22Rv1 (cell line): Measurements from ENCODE around the gene ATG13.

Experiments used
- H3K27ac ChIP-seq: fragments of 450-650 bp; 2 replicates; pipeline ENCODE4 v1.5.1; 2017
- CTCF ChIP-seq: fragments of 450-650 bp; IDR thresholded peaks from 2 replicates; pipeline ENCODE4 v1.5.1; 2017; ENCODE audit warnings: mild to moderate bottlenecking
- ZFX ChIP-seq: fragments of 450-650 bp; IDR thresholded peaks from 2 replicates; pipeline ENCODE4 v1.6.1; 2017; ENCODE audit warnings: antibody characterized with exemption, borderline replicate concordance

ATG13 gene

GRCh38 chr11:46599340-46600193 is 17.8 kb upstream of the ATG13 start:
- no peak for TF ChIP-seq CTCF
- TF ChIP-seq ZFX: no peak
- no peak overlapping the region for H3K27ac ChIP-seq

GRCh38 chr11:46600194-46600960 is 17.0 kb upstream of the ATG13 start:
- no peak for TF ChIP-seq CTCF
- no peak for TF ChIP-seq ZFX
- H3K27ac ChIP-seq: no peak overlapping the region

DNA sequence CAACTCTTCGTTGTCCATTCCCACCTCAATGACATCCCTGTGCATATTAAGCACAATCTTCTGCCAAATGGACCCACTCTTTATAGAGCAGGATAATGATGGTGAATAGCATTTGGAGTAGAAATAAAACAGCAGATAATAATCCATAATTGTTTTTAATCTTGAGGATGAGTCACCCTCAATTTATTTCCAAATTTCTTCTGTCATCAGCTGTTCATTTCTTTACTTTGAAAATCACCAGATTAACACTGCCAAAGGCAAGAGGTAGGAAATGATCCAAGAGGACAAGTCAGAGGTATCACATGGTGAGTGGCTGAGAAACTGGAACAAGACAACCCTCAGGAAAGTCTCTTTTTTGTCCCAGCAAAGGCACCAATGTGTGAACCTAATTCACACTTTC is 16.2 kb upstream of the ATG13 start:
- no peak for TF ChIP-seq ZFX
- TF ChIP-seq CTCF: no peak
- H3K27ac ChIP-seq: no peak overlapping the region

DNA sequence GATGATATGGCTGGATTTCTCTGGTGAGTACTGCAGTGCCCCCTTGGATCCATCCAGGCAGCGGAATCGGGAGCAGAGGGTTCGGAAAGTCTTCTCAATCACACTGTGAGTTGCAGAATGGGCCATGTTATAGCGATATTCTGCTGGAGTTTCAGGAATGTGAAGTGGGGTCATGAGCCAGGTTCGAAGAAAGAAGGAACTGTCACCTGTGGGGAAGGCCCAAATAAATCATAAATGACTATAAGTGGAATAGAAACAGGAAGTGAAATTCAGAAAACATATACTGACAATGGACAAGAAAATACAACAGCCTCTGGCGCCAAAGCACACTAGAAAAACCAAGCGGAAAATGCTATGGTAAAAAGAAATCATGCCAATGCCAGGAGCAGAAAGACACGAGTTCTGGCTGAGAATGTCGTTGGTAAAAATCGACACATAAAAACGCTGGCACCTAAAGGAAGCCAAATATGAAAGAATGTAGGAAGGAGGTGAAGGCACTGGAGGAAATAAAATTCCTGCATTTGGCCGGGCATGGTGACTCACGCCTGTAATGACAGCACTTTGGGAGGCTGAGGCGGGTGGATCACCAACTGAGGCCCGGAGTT is 13.5 kb upstream of the ATG13 start:
- no peak overlapping the region for H3K27ac ChIP-seq
- TF ChIP-seq ZFX (no peak), CTCF (no peak)

GRCh38 chr11:46604796-46605195 is 12.6 kb upstream of the ATG13 start:
- TF ChIP-seq ZFX: no peak
- no peak for TF ChIP-seq CTCF
- no peak overlapping the region for H3K27ac ChIP-seq

DNA sequence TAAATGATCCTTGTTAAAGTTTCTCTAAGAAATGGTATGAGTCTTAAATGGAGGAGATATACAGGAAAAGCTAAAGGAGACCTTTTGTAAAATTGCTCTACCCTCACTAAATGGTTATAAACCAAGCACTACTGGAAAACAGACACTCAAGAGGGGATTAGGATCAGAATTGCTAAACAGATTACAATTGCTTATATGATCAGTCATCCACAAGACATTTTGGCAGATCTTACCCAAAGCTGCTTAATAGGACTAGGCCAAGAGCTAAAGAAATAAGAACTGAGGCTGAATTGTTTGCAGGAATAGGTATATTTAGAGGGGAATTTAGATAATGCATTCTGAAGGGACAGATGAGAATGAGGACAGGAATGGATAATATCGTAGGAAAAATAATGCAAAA is 9.8 kb upstream of the ATG13 start:
- no peak overlapping the region for H3K27ac ChIP-seq
- TF ChIP-seq CTCF (no peak), ZFX (no peak)
